MM.1S (cell line): ENCODE data around the gene KCNMA1.

Experiments used
- DNase-seq: peaks from one replicate; pipeline ENCODE4 v3.0.0-alpha.2; 2015
- H2AFZ ChIP-seq: fragments of 300-600 bp; sonication (generic); 2 replicates; pipeline ENCODE4 v1.6.0; 2016; ENCODE audit warnings: antibody characterized with exemption, low read length
- H3F3A ChIP-seq: fragments of 300-600 bp; sonication (generic); 2 replicates; pipeline ENCODE4 v1.6.1; 2016; ENCODE audit warnings: mild to moderate bottlenecking, antibody characterized with exemption, low read length, moderate library complexity, mixed read lengths; ENCODE audit not compliant: insufficient read depth
- H3K27ac ChIP-seq: fragments of 300-600 bp; sonication (generic); 2 replicates; pipeline ENCODE4 v1.5.1; 2016; ENCODE audit warnings: mild to moderate bottlenecking, low read length
- H3K27me3 ChIP-seq: fragments of 300-600 bp; sonication (generic); replicated peaks from 2 replicates; pipeline ENCODE4 v1.6.0; 2016; ENCODE audit warnings: low read length; ENCODE audit not compliant: insufficient read depth
- H3K36me3 ChIP-seq: fragments of 300-600 bp; sonication (generic); replicated peaks from 2 replicates; pipeline ENCODE4 v1.6.1; 2016; ENCODE audit warnings: mild to moderate bottlenecking, low read length, mixed read lengths; ENCODE audit not compliant: insufficient read depth
- H3K4me1 ChIP-seq: fragments of 300-600 bp; sonication (generic); 2 replicates; pipeline ENCODE4 v1.6.1; 2016; ENCODE audit warnings: low read length, mixed read lengths
- H3K4me2 ChIP-seq: fragments of 300-600 bp; sonication (generic); 2 replicates; pipeline ENCODE4 v1.6.0; 2016; ENCODE audit warnings: low read depth, low read length
- H3K4me3 ChIP-seq: fragments of 300-600 bp; sonication (generic); 2 replicates; pipeline ENCODE4 v1.5.1; 2016; ENCODE audit warnings: low read length, mixed read lengths
- H3K79me2 ChIP-seq: fragments of 300-600 bp; sonication (generic); 2 replicates; pipeline ENCODE4 v1.6.1; 2016; ENCODE audit warnings: mixed run types, low read length, mixed read lengths
- H3K9ac ChIP-seq: fragments of 300-600 bp; sonication (generic); 2 replicates; pipeline ENCODE4 v1.6.1; 2016; ENCODE audit warnings: low read length, mixed read lengths
- H3K9me2 ChIP-seq: fragments of 300-600 bp; sonication (generic); replicated peaks from 2 replicates; pipeline ENCODE4 v1.6.1; 2016; ENCODE audit warnings: mild to moderate bottlenecking, low read length, mixed read lengths; ENCODE audit not compliant: insufficient read depth
- H3K9me3 ChIP-seq: fragments of 300-600 bp; sonication (generic); replicated peaks from 2 replicates; pipeline ENCODE4 v1.6.1; 2016; ENCODE audit warnings: mild to moderate bottlenecking, low read length, mixed read lengths; ENCODE audit not compliant: insufficient read depth
- H4K20me1 ChIP-seq: fragments of 300-600 bp; sonication (generic); 2 replicates; pipeline ENCODE4 v1.6.1; 2016; ENCODE audit warnings: mild to moderate bottlenecking, low read length, moderate library complexity, mixed read lengths; ENCODE audit not compliant: insufficient read depth
- CTCF ChIP-seq: fragments of 300-600 bp; sonication (generic); IDR thresholded peaks from 2 replicates; pipeline ENCODE4 v1.5.1; 2016; ENCODE audit warnings: antibody characterized with exemption, low read length, mixed read lengths
- EZH2 ChIP-seq: fragments of 300-600 bp; sonication (generic); optimal IDR thresholded peaks from 2 replicates; pipeline ENCODE3; 2017; ENCODE audit warnings: low read depth, mild to moderate bottlenecking, antibody characterized with exemption, low read length, mixed read lengths
- EZH2phosphoT487 ChIP-seq: fragments of 300-600 bp; sonication (generic); IDR thresholded peaks from 2 replicates; pipeline ENCODE4 v1.6.1; 2018; ENCODE audit warnings: antibody characterized with exemption, low read length

Gene KCNMA1

GRCh38 chr10:76874176-76874575, 763.4 kb downstream of the KCNMA1 start:
- Histone ChIP-seq H3K4me3 (no peak overlapping the region), H3K9me3 (no peaks in the 10 kb centered on the region), H3K4me2 (no peak overlapping the region), H3K36me3 (no peaks in the 10 kb centered on the region), H2AFZ (no peak overlapping the region), H4K20me1 (no peaks in the 10 kb centered on the region), H3F3A (no peaks in the 10 kb centered on the region), H3K79me2 (no peaks in the 10 kb centered on the region), H3K9me2 (no peaks in the 10 kb centered on the region), H3K27ac (no peak overlapping the region), H3K9ac (no peak overlapping the region), H3K4me1 (no peaks in the 10 kb centered on the region), H3K27me3 (no peaks in the 10 kb centered on the region)
- DNase-seq, result no peak
- TF ChIP-seq EZH2, result no peak
- TF ChIP-seq EZH2phosphoT487, result no peak
- TF ChIP-seq CTCF, result no peak

- Histone ChIP-seq H4K20me1 (no peaks in the 10 kb centered on the region), H3K36me3 (no peaks in the 10 kb centered on the region), H3K9me3 (no peaks in the 10 kb centered on the region), H3K4me1 (no peaks in the 10 kb centered on the region), H2AFZ (no peak overlapping the region), H3K4me2 (no peak overlapping the region), H3K4me3 (no peak overlapping the region), H3K27me3 (no peaks in the 10 kb centered on the region), H3F3A (no peaks in the 10 kb centered on the region), H3K9me2 (no peaks in the 10 kb centered on the region), H3K9ac (no peak overlapping the region), H3K79me2 (no peaks in the 10 kb centered on the region), H3K27ac (no peak overlapping the region)
- no peak for DNase-seq
- TF ChIP-seq CTCF (no peak), EZH2phosphoT487 (no peak)
Measured at GRCh38 chr10:76871697-76872295, 765.8 kb downstream of the KCNMA1 start.

- no peak for TF ChIP-seq EZH2phosphoT487
- no peak for TF ChIP-seq EZH2
- no peak for TF ChIP-seq CTCF
- no peak overlapping the region for H3K4me2 ChIP-seq
- H3K9me2 ChIP-seq, result no peaks in the 10 kb centered on the region
- no peaks in the 10 kb centered on the region for H3K9me3 ChIP-seq
- H3K27ac ChIP-seq, result no peak overlapping the region
- no peak overlapping the region for H2AFZ ChIP-seq
- H3K79me2 ChIP-seq, result no peaks in the 10 kb centered on the region
- H3K4me3 ChIP-seq, result no peak overlapping the region
- H3F3A ChIP-seq, result no peaks in the 10 kb centered on the region
- H3K9ac ChIP-seq, result no peak overlapping the region
- no peaks in the 10 kb centered on the region for H3K4me1 ChIP-seq
- H4K20me1 ChIP-seq, result no peaks in the 10 kb centered on the region
- no peaks in the 10 kb centered on the region for H3K36me3 ChIP-seq
- no peak for DNase-seq
- H3K27me3 ChIP-seq, result no peaks in the 10 kb centered on the region
Measured at GRCh38 chr10:76869931-76870330, 767.7 kb downstream of the KCNMA1 start.
